ENCODE measurements around the gene SENP7.
"Not testable (repeated sequence)": the region's sequence is repeated elsewhere in the genome, so short reads cannot be mapped to it uniquely, and the experiment has no call there.

SENP7 gene

DNA sequence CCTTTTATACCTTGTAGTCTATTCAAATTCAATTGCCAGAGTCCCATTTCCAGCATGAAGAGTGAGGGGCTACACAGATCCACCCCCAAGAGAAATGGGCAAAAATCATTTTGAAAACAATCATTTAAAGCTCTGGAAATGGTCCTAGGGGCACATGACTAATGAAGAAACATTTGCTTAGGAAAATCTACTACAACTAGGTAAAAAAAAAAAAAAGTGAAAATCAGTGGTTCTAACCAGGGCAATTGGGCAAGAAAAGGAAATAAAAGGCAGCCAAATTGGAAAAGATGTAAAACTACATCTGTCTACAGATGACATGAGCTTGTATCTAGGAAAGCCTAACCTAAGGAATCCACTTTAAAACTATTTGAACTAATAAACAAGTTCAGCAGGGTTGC is 202.0 kb downstream of the SENP7 start:
- no peak overlapping the region for H3K4me3 ChIP-seq (ENCODE audit: low read depth, low read length)
- TF ChIP-seq, protein P1, sequence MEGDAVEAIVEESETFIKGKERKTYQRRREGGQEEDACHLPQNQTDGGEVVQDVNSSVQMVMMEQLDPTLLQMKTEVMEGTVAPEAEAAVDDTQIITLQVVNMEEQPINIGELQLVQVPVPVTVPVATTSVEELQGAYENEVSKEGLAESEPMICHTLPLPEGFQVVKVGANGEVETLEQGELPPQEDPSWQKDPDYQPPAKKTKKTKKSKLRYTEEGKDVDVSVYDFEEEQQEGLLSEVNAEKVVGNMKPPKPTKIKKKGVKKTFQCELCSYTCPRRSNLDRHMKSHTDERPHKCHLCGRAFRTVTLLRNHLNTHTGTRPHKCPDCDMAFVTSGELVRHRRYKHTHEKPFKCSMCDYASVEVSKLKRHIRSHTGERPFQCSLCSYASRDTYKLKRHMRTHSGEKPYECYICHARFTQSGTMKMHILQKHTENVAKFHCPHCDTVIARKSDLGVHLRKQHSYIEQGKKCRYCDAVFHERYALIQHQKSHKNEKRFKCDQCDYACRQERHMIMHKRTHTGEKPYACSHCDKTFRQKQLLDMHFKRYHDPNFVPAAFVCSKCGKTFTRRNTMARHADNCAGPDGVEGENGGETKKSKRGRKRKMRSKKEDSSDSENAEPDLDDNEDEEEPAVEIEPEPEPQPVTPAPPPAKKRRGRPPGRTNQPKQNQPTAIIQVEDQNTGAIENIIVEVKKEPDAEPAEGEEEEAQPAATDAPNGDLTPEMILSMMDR (IDR thresholded peaks at IDR 0.05; ENCODE audit: insufficient read depth, low read depth, low read length, missing control alignments), result no peak
- no peak for DNase-seq (ENCODE audit: low read depth)

DNA sequence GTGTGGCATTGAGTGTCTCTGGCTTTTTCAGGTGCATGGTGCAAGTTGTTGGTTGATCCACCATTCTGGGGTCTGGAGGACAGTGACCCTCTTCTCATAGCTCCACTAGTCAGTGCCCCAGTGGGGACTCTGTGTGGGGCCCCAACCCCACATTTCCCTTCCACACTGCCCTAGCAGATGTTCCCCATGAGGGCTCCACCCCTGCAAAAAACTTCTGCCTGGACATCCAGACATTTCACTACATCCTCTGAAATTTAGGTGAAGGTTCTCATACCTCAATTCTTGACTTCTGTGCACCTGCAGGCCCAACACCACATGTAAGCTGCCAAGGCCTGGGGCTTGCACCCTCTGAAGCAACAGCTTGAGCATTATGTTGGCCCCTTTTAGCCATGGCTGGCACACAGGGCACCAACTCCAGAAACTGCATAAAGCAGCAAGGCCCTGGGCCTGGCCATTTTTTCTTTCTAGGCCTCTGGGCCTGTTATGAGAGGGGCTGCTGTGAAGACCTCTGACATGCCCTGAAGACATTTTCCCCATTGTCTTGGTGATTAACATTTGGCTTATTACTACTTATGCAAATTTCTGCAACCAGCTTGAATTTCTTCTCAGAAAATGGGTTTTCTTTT is 204.8 kb downstream of the SENP7 start:
- not testable (repeated sequence) for DNase-seq (ENCODE audit: low read depth); H3K4me3 ChIP-seq (ENCODE audit: low read depth, low read length)

DNA sequence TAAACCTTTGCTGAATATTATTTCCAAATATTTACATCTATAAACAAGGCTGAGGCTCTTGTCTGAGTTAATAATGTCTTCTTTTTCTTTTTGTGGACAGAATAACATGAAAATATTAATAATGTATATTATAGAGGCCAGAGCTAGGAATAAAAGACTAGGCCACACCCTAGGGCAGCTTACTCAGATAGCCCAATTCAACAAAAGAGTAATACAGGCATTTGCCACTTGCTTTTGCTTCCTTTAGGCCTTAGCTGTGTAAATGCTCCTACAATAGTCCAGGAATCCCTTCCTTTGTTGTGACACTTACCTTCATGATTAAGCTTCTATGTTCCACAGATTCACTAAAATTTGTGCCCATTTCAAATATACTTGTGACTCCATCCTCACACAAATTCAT is 209.2 kb downstream of the SENP7 start:
- no peak for DNase-seq (ENCODE audit: low read depth)
- TF ChIP-seq, protein P1 (IDR thresholded peaks at IDR 0.05; ENCODE audit: insufficient read depth, low read depth, low read length, missing control alignments), result no peak
- no peak overlapping the region for H3K4me3 ChIP-seq (ENCODE audit: low read depth, low read length)

GRCh38 chr3:101303089-101303731 is 209.8 kb downstream of the SENP7 start:
- peak; percentile 14 for DNase-seq (ENCODE audit: low read depth)
- TF ChIP-seq, protein P1 (IDR thresholded peaks at IDR 0.05; ENCODE audit: insufficient read depth, low read depth, low read length, missing control alignments), result no peak
- peak overlapping the region; percentile 24; the same call in 1 of the 2 replicates for H3K4me3 ChIP-seq (ENCODE audit: low read depth, low read length)

GRCh38 chr3:101300073-101300472 is 212.9 kb downstream of the SENP7 start:
- no peak for DNase-seq (ENCODE audit: low read depth)
- TF ChIP-seq, protein P1 (IDR thresholded peaks at IDR 0.05; ENCODE audit: insufficient read depth, low read depth, low read length, missing control alignments), result no peak
- H3K4me3 ChIP-seq (ENCODE audit: low read depth, low read length), result no peak overlapping the region

DNA sequence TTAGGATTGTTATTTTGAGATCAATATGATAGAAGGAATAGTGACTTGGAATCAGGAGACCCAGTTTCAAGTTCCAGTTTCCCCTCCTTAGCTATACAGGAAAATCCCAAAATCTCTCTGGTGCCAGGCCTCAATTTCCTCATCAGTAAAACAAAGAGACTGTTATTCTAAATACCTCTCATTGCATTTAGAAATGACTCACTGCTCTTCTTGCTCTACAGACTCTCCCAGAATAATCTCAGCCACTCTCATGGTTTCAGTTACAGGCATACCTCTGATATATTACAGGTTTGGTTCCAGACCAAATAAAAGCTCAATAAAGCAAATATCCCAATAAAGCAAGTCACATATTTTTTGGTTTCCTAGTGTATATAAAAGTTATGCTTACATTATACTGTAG is 221.0 kb downstream of the SENP7 start:
- TF ChIP-seq, protein P1 (IDR thresholded peaks at IDR 0.05; ENCODE audit: insufficient read depth, low read depth, low read length, missing control alignments), result no peak
- no peak for DNase-seq (ENCODE audit: low read depth)
- no peak overlapping the region for H3K4me3 ChIP-seq (ENCODE audit: low read depth, low read length)

DNA sequence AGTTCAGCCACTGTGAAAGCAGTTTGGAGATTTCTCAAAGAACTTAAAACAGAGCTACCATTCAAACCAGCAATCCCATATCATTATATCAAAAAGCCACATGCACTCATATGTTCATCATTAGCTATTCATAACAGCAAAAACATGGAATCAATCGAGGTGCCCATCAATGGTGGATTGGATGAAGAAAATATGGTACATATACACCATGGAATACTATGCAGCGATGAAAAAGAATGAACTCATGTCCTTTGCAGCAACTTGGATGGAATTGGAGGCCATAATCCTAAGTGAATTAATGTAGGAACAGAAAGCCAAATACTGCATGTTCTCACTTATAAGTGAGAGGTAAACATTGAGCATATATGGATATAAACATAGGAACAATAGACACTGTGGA is 224.7 kb downstream of the SENP7 start:
- TF ChIP-seq, protein P1 (IDR thresholded peaks at IDR 0.05; ENCODE audit: insufficient read depth, low read depth, low read length, missing control alignments), result no peak
- no peak for DNase-seq (ENCODE audit: low read depth)
- no peak overlapping the region for H3K4me3 ChIP-seq (ENCODE audit: low read depth, low read length)

All from GM12865 (cell line).